NCI-H446 (cell line): ENCODE data around the gene STRIT1.
A peak's percentile ranks its signal among the peaks of the same experiment; 100 is the strongest.
"Not testable (repeated sequence)": the region's sequence is repeated elsewhere in the genome, so short reads cannot be mapped to it uniquely, and the experiment has no call there.

ENCODE experiments used
- DNase-seq, 2 experiments: peaks; one replicate each; lab custom pipeline; 2025; lab: John Stamatoyannopoulos, UW

The STRIT1 gene

GRCh38 chr3:155270485-155271342 lies 22.8 kb downstream of the STRIT1 start:
- no peak for DNase-seq

GRCh38 chr3:155270063-155270462 lies 23.4 kb downstream of the STRIT1 start:
- no peak for DNase-seq

- not testable (repeated sequence) for DNase-seq
Observed at GRCh38 chr3:155262855-155263254, 30.6 kb downstream of the STRIT1 start.

GRCh38 chr3:155262295-155262694 lies 31.2 kb downstream of the STRIT1 start:
- DNase-seq = no peak

- DNase-seq = no peak
Observed at GRCh38 chr3:155254445-155254844, 39.0 kb downstream of the STRIT1 start.

- no peak for DNase-seq
Observed at GRCh38 chr3:155252535-155252934, 40.9 kb downstream of the STRIT1 start.

- no peak for DNase-seq
Observed at GRCh38 chr3:155252021-155252420, 41.5 kb downstream of the STRIT1 start.

GRCh38 chr3:155248531-155249187 lies 44.8 kb downstream of the STRIT1 start:
- DNase-seq = no peak

- DNase-seq = peak in 1 of 2 experiments; percentile 21
Observed at GRCh38 chr3:155244699-155245098, 48.8 kb downstream of the STRIT1 start.

GRCh38 chr3:155244216-155244615 lies 49.3 kb downstream of the STRIT1 start:
- DNase-seq = peak in 1 of 2 experiments; percentile 55

- no peak for DNase-seq
Observed at GRCh38 chr3:155243512-155243921, 50.0 kb downstream of the STRIT1 start.

- DNase-seq = no peak
Observed at GRCh38 chr3:155242342-155242741, 51.1 kb downstream of the STRIT1 start.

GRCh38 chr3:155241579-155241978 lies 51.9 kb downstream of the STRIT1 start:
- no peak for DNase-seq
